HL-60 (cell line): ENCODE results near the gene GLI3.

Source experiments
- CTCF ChIP-seq: IDR thresholded peaks from one replicate; pipeline ENCODE4 v1.5.1; 2011; ENCODE audit warnings: low read length, control low read depth, inconsistent platforms; ENCODE audit not compliant: insufficient read depth
- TF ChIP-seq, protein P1 (sequence below): IDR thresholded peaks from 2 replicates; pipeline ENCODE4 v1.6.1; 2012; ENCODE audit warnings: low read depth; ENCODE audit not compliant: insufficient replicate concordance

DNA sequence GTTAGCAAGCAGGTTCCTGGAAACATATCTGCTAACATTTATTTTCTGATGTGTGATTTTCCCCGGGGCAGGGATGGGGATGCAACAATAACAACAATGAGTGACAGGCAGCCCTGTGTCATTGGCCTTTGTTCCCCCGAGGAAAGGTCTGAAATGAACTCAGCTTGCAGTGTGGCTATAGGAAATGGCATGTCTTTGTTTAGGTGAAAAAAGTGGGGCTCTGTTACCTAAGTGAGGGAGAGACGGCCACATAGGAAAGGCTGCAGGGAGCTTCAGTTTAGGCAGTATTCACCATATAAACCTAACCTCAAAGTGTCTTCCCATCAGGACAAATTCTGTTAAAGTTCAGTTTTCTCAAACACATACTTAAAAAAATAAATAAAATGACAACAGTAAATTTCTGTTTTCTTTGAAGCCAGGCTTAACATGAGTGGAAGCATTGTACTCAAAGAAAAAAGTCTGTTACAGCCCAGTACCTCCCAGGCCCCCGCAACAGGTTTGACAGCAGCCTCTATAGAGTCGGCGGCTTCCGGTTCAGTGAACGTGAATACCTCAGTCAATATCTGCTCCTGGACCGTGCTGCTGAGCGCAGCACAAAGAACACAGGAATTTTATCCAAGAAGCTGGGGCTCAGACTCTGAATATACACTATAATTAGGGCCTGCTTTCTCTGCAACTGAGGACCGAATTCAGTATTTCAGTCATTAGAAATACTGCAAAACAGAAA lies 168.3 kb downstream of the GLI3 start:
- TF ChIP-seq, protein P1, sequence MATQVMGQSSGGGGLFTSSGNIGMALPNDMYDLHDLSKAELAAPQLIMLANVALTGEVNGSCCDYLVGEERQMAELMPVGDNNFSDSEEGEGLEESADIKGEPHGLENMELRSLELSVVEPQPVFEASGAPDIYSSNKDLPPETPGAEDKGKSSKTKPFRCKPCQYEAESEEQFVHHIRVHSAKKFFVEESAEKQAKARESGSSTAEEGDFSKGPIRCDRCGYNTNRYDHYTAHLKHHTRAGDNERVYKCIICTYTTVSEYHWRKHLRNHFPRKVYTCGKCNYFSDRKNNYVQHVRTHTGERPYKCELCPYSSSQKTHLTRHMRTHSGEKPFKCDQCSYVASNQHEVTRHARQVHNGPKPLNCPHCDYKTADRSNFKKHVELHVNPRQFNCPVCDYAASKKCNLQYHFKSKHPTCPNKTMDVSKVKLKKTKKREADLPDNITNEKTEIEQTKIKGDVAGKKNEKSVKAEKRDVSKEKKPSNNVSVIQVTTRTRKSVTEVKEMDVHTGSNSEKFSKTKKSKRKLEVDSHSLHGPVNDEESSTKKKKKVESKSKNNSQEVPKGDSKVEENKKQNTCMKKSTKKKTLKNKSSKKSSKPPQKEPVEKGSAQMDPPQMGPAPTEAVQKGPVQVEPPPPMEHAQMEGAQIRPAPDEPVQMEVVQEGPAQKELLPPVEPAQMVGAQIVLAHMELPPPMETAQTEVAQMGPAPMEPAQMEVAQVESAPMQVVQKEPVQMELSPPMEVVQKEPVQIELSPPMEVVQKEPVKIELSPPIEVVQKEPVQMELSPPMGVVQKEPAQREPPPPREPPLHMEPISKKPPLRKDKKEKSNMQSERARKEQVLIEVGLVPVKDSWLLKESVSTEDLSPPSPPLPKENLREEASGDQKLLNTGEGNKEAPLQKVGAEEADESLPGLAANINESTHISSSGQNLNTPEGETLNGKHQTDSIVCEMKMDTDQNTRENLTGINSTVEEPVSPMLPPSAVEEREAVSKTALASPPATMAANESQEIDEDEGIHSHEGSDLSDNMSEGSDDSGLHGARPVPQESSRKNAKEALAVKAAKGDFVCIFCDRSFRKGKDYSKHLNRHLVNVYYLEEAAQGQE = no peak
- TF ChIP-seq CTCF = no peak
